ENCODE data around the gene EIF1.

The EIF1 gene

GRCh38 chr17:41731836-41732235 lies 43.2 kb downstream of the EIF1 start:
- Histone ChIP-seq H3K4me1 (ENCODE audit: low read length) (peaks cover 8% of the 10 kb centered on the region; the same call in 1 of the 2 replicates), H3F3A (ENCODE audit: insufficient read depth, low read length) (no peaks in the 10 kb centered on the region), H2AFZ (ENCODE audit: low read length) (no peak overlapping the region), H3K9ac (ENCODE audit: low read length) (no peak overlapping the region), H3K36me3 (replicated peaks; ENCODE audit: insufficient read depth, low read length) (no peaks in the 10 kb centered on the region), H3K79me2 (ENCODE audit: low read length) (no peaks in the 10 kb centered on the region), H3K9me3 (replicated peaks; ENCODE audit: insufficient read depth, low read length) (no peaks in the 10 kb centered on the region), H3K27me3 (replicated peaks; ENCODE audit: insufficient read depth, low read length) (peaks cover 65% of the 10 kb centered on the region), H3K4me3 (ENCODE audit: low read length) (no peak overlapping the region), H3K9me2 (replicated peaks; ENCODE audit: insufficient read depth, low read length) (no peaks in the 10 kb centered on the region), H4K20me1 (ENCODE audit: insufficient read depth, low read length) (no peaks in the 10 kb centered on the region), H3K4me2 (ENCODE audit: low read depth, low read length) (no peak overlapping the region), H3K27ac (ENCODE audit: low read length) (no peak overlapping the region)
- no peak for DNase-seq
- no peak for TF ChIP-seq EZH2 (optimal IDR thresholded peaks at IDR 0.05; ENCODE audit: low read depth, low read length)
- no peak for TF ChIP-seq EZH2phosphoT487 (IDR thresholded peaks at IDR 0.05; ENCODE audit: low read length)
- no peak for TF ChIP-seq CTCF (IDR thresholded peaks at IDR 0.05; ENCODE audit: low read length)

GRCh38 chr17:41733348-41734138 lies 44.9 kb downstream of the EIF1 start:
- H3K9ac ChIP-seq (ENCODE audit: low read length): no peak overlapping the region
- no peak overlapping the region for H3K27ac ChIP-seq (ENCODE audit: low read length)
- TF ChIP-seq EZH2 (optimal IDR thresholded peaks at IDR 0.05; ENCODE audit: low read depth, low read length) (no peak), CTCF (IDR thresholded peaks at IDR 0.05; ENCODE audit: low read length) (no peak)
- no peaks in the 10 kb centered on the region for H3K9me3 ChIP-seq (replicated peaks; ENCODE audit: insufficient read depth, low read length)
- peak overlapping the region; percentile 59; the same call in 1 of the 2 replicates for H3K4me3 ChIP-seq (ENCODE audit: low read length)
- H3K9me2 ChIP-seq (replicated peaks; ENCODE audit: insufficient read depth, low read length): no peaks in the 10 kb centered on the region
- DNase-seq: no peak
- peaks cover 74% of the 10 kb centered on the region for H3K27me3 ChIP-seq (replicated peaks; ENCODE audit: insufficient read depth, low read length)
- no peak overlapping the region for H2AFZ ChIP-seq (ENCODE audit: low read length)
- no peaks in the 10 kb centered on the region for H3F3A ChIP-seq (ENCODE audit: insufficient read depth, low read length)
- peaks cover 21% of the 10 kb centered on the region for H3K4me1 ChIP-seq (ENCODE audit: low read length)
- H3K4me2 ChIP-seq (ENCODE audit: low read depth, low read length): peak overlapping the region; percentile 97; the same call in 1 of the 2 replicates
- no peaks in the 10 kb centered on the region for H4K20me1 ChIP-seq (ENCODE audit: insufficient read depth, low read length)
- no peaks in the 10 kb centered on the region for H3K36me3 ChIP-seq (replicated peaks; ENCODE audit: insufficient read depth, low read length)
- H3K79me2 ChIP-seq (ENCODE audit: low read length): no peaks in the 10 kb centered on the region

GRCh38 chr17:41734139-41734948 lies 45.7 kb downstream of the EIF1 start, which contains the start of gene HAP1:
Gene HAP1 (minus strand): TSS chr17:41734643. CDS start chr17:41734634, 9 bp downstream.
- Histone ChIP-seq H3K27ac (ENCODE audit: low read length) (no peak within 1 kb of the TSS), H2AFZ (ENCODE audit: low read length) (peak within 1 kb of the TSS; percentile 80), H3K4me1 (ENCODE audit: low read length) (peaks cover 21% of the 10 kb centered on the region), H3K36me3 (replicated peaks; ENCODE audit: insufficient read depth, low read length) (no peaks in the 10 kb centered on the region), H3K9ac (ENCODE audit: low read length) (peak within 1 kb of the TSS; percentile 35; the same call in 1 of the 2 replicates), H3K27me3 (replicated peaks; ENCODE audit: insufficient read depth, low read length) (peaks cover 74% of the 10 kb centered on the region), H3F3A (ENCODE audit: insufficient read depth, low read length) (no peaks in the 10 kb centered on the region), H3K79me2 (ENCODE audit: low read length) (no peaks in the 10 kb centered on the region), H3K4me2 (ENCODE audit: low read depth, low read length) (peak within 1 kb of the TSS; percentile 97), H3K9me2 (replicated peaks; ENCODE audit: insufficient read depth, low read length) (no peaks in the 10 kb centered on the region), H3K9me3 (replicated peaks; ENCODE audit: insufficient read depth, low read length) (no peaks in the 10 kb centered on the region), H4K20me1 (ENCODE audit: insufficient read depth, low read length) (no peaks in the 10 kb centered on the region), H3K4me3 (ENCODE audit: low read length) (peak within 1 kb of the TSS; percentile 59)
- DNase-seq: peak; percentile 39
- TF ChIP-seq EZH2phosphoT487 (IDR thresholded peaks at IDR 0.05; ENCODE audit: low read length): peak; percentile 90; the same call in 1 of the 2 replicates
- TF ChIP-seq EZH2 (optimal IDR thresholded peaks at IDR 0.05; ENCODE audit: low read depth, low read length): no peak
- no peak for TF ChIP-seq CTCF (IDR thresholded peaks at IDR 0.05; ENCODE audit: low read length)
